ENCODE measurements around the gene GPX5.
"Not testable (repeated sequence)": the region's sequence is repeated elsewhere in the genome, so short reads cannot be mapped to it uniquely, and the experiment has no call there.

Gene GPX5

DNA sequence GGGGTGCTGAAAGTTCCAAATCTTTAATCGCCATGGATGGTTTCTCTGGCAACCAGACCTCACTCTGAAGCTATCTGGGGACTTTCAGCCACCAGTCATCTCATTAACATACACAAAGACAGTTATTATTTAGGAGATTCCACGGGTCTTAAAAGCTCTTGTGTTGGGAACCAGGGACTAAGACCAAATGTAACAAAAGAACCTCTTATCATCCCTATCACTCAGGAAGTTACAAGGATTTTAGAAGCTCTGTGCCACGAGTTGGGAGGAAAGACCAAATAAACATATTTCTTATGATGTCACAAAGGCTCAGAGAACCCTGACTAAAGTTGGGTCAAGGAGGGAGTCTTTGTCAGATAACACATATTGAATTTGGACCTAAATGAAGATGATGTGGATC, 27.8 kb upstream of the GPX5 start:
- H3K4me3 ChIP-seq (ENCODE audit: low read length) = no peak overlapping the region
- DNase-seq (ENCODE audit: low read depth) = no peak
- TF ChIP-seq, protein P1, sequence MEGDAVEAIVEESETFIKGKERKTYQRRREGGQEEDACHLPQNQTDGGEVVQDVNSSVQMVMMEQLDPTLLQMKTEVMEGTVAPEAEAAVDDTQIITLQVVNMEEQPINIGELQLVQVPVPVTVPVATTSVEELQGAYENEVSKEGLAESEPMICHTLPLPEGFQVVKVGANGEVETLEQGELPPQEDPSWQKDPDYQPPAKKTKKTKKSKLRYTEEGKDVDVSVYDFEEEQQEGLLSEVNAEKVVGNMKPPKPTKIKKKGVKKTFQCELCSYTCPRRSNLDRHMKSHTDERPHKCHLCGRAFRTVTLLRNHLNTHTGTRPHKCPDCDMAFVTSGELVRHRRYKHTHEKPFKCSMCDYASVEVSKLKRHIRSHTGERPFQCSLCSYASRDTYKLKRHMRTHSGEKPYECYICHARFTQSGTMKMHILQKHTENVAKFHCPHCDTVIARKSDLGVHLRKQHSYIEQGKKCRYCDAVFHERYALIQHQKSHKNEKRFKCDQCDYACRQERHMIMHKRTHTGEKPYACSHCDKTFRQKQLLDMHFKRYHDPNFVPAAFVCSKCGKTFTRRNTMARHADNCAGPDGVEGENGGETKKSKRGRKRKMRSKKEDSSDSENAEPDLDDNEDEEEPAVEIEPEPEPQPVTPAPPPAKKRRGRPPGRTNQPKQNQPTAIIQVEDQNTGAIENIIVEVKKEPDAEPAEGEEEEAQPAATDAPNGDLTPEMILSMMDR (conservative IDR thresholded peaks at IDR 0.05; ENCODE audit: low read length) = no peak

DNA sequence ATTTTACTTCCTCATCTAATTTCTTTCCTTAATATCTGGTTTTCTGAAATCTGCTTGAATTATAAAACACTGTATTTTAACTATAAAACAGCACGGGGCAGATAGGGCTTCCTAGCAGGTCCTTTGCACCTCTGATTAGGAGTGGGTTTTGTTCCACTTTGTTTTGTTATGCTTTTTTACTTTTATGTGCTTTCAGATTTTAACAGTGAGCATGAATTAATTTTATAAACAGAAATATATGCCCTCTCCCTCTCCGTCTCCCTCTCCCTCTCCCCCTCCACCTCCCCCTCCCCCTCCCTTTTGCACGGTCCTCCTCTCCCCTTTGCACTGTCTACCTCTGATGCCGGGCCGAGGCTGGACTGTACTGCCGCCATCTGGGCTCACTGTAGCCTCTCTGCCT, 24.4 kb upstream of the GPX5 start:
- DNase-seq (ENCODE audit: low read depth) = no peak
- no peak overlapping the region for H3K4me3 ChIP-seq (ENCODE audit: low read length)
- TF ChIP-seq, protein P1 (conservative IDR thresholded peaks at IDR 0.05; ENCODE audit: low read length) = no peak

DNA sequence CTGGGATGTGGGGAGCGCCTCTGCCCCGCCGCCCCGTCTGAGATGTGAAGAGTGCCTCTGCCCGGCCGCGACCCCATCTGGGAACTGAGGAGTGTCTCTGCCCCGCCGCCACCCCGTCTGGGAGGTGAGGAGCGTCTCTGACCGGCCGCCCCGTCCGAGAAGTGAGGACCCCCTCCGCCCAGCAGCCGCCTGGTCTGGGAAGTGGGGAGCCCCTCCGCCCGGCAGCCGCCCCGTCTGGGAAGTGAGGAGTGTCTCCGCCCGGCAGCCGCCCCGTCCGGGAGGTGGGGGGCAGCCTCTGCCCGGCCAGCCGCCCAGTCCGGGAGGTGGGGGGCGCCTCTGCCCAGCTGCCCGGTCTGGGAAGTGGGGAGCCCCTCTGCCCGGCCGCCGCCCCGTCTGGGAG, 23.5 kb upstream of the GPX5 start:
- DNase-seq (ENCODE audit: low read depth); H3K4me3 ChIP-seq (ENCODE audit: low read length): not testable (repeated sequence)

DNA sequence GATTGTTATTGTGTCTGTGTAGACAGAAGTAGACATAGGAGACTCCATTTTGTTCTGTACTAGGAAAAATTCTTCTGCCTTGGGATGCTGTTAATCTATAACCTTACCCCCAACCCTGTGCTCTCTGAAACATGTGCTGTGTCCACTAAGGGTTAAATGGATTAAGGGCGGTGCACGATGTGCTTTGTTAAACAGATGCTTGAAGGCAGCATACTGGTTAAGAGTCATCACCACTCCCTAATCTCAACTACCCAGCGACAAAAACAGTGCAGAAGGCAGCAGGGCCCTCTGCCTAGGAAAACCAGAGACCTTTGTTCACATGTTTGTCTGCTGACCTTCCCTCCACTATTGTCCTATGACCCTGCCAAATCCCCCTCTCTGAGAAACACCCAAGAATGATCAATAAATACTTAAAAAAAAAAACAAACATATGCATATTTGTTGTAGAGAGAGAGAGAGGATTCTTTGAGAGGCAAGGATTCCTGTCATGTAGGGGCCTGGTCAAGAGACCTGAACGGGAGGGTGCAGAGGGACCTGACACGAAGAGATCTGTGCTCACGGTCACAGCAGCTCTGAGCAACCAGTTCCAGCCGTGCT, 22.9 kb upstream of the GPX5 start:
- DNase-seq (ENCODE audit: low read depth); H3K4me3 ChIP-seq (ENCODE audit: low read length): not testable (repeated sequence)

DNA sequence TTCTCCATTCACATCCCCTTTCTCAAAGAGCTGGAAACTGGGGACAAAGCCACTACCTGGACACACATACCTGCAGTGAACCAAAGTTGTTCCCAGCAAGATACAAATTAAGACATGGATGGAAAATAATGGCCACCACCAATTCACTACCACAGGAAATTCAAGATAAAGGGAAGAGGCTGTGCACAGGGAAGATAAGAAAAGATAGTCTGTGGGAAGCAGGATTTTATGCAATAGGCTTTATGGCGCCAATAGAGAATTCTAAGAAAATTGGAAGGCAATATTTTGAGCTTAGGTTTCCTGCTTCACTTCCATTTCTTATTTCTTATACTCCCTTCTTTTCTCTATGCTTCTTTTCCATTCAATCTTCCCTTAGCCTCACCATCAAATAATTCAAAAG, 19.9 kb upstream of the GPX5 start:
- H3K4me3 ChIP-seq (ENCODE audit: low read length) = no peak overlapping the region
- TF ChIP-seq, protein P1 (conservative IDR thresholded peaks at IDR 0.05; ENCODE audit: low read length) = no peak
- no peak for DNase-seq (ENCODE audit: low read depth)

DNA sequence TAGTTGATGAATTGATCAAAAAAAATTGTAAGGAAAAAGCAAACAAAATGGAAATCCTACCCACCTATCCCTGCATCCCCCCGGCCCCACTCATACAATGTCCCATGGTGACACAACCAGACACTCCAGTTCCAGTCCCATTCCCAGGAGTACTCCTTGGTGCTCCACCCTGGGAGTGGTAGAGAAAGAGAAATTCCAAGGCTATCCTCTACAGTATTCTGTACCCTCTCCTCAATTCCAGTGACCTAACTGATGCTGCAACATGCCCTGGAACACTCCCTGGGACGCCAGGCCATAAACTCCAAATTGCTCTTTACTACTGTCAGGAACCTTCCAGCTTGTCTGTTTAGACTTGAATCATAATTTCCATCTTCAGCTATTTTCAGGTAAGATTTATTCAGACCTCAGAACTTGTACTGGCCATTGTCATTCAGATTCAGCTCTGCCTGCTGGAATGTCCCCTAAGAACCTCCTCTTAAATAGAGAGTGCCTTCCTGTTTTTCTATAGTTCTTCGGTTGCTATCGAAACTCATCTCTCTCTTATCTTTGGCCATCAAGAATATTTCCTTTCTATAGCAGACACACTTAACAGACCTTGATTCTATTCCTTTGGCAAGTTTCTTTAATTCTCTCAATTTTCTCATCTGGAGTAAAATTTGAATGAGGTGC, 18.7 kb upstream of the GPX5 start:
- TF ChIP-seq, protein P1 (conservative IDR thresholded peaks at IDR 0.05; ENCODE audit: low read length) = no peak
- DNase-seq (ENCODE audit: low read depth) = no peak
- no peak overlapping the region for H3K4me3 ChIP-seq (ENCODE audit: low read length)

DNA sequence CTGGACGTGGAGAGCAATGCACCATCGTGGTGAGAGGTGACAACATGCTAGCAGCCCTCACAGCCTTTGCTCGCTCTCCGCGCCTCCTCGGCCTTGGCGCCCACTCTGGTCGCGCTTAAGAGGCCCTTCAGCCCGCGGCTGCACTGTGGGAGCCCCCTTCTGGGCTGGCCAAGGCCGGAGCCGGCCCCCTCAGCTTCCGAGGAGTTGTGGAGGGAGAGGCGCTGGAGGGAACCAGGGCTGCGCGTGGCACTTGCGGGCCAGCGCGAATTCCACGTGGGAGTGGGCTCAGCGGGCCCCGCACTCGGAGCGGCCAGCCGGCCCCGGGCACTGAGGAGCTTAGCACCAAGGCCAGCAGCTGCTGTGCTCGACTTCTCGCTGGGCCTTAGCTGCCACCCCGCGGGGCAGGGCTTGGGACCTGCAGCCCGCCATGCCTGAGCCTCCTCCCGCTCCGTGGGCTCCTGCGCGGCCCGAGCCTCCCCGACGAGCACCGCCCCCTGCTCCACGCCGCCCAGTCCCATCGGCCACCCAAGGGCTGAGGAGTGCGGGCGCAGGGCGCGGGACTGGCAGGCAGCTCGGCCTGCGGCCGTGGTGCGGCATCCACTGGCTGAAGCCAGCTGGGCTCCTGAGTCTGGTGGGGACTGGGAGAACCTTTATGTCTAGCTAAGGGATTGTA, 13.9 kb upstream of the GPX5 start:
- TF ChIP-seq, protein P1 (conservative IDR thresholded peaks at IDR 0.05; ENCODE audit: low read length) = no peak
- no peak for DNase-seq (ENCODE audit: low read depth)
- no peak overlapping the region for H3K4me3 ChIP-seq (ENCODE audit: low read length)

DNA sequence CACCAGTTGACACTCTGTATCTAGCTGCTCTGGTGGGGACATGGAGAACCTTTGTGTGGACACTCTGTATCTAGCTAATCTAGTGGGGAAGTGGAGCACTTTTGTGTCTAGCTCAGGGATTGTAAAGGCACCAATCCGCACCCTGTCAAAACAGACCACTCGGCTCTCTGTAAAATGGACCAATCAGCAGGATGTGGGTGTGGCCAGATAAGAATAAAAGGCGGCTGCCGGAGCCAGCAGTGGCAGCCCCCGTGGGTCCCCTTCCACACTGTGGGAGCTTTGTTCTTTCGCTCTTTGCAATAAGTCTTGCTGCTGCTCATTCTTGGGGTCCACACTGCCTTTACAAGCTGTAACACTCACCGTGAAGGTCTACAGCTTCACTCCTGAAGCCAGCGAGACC, 13.3 kb upstream of the GPX5 start:
- not testable (repeated sequence) for H3K4me3 ChIP-seq (ENCODE audit: low read length); DNase-seq (ENCODE audit: low read depth)
